HCT116 (cell line): ENCODE results near the gene TRIM9. TPM values are rescaled to one million over a fixed set of nuclear protein-coding genes. Genes with fewer than 3 reads are reported as not detected.

ENCODE experiments used
- ATAC-seq: fragments of 200-7000 bp; cut with Tn5 transposase; 2 replicates; pipeline ENCODE4 v1.9.1; 2020; ENCODE audit warnings: mild to moderate bottlenecking, moderate library complexity
- BruUV-seq: library from RNA; stranded (reverse); fragments of 400-500 nt; replicated peaks from 2 replicates; lab custom pipeline; 2021; lab: Mats Ljungman, UMichigan
- CTCF ChIA-PET: fragments of 300-600 bp; sonication (Branson Sonifier 250); formaldehyde crosslinking; loops from one replicate; lab custom pipeline; 2021; ENCODE audit warnings: antibody characterized with exemption; lab: Charles Lee
- POLR2A ChIA-PET: fragments of 300-600, 350-600 bp; sonication (Branson Sonifier 250); formaldehyde crosslinking; loops from one replicate; lab custom pipeline; 2021; ENCODE audit warnings: antibody characterized with exemption; lab: Charles Lee
- RAD21 ChIA-PET, 2 experiments: fragments of 300-600 bp; sonication (Branson Sonifier 250); formaldehyde crosslinking; loops; one replicate each; lab custom pipeline; 2023; ENCODE audit warnings: low total read pairs in 2 of 2; ENCODE audit not compliant: uncharacterized antibody in 2 of 2, unreplicated experiment in 2 of 2, low non-redundant PET in 1 of 2; lab: Charles Lee
- DNase-seq: peaks from one replicate; pipeline ENCODE4 v3.0.0-alpha.2; 2010; ENCODE audit warnings: low read depth, low spot score
- H2AFZ ChIP-seq: fragments of 200-600 bp; shearing (Covaris generic), sonication (generic); 2 replicates; pipeline ENCODE4 v1.6.1; 2017; ENCODE audit warnings: low read depth, mixed run types, mixed read lengths, antibody characterized with exemption, low read length; ENCODE audit not compliant: poor library complexity, severe bottlenecking
- H3K27ac ChIP-seq: 2 replicates; pipeline ENCODE4 v1.5.1; 2012; ENCODE audit warnings: low read depth, low read length
- H3K27me3 ChIP-seq: fragments of 200-600 bp; sonication (generic); 2 replicates; pipeline ENCODE4 v1.6.1; 2016; ENCODE audit warnings: mixed run types, low read length, mixed read lengths; ENCODE audit not compliant: insufficient read depth
- H3K36me3 ChIP-seq, 2 experiments: fragments of 200-500 bp in 1 of 2; fragments of 200-600 bp in 1 of 2; sonication (Bioruptor generic) in 1 of 2; sonication (generic) in 1 of 2; 2 replicates each; pipeline versions ENCODE4 v1.5.1 to v1.6.1; 2014 to 2016; ENCODE audit warnings: low read length in 2 of 2, inconsistent platforms in 1 of 2, mixed read lengths in 1 of 2, mixed run types in 1 of 2; ENCODE audit not compliant: insufficient read depth in 2 of 2, control insufficient read depth in 1 of 2
- H3K4me1 ChIP-seq, 2 experiments: fragments of 200-600 bp in 1 of 2; sonication (generic) in 1 of 2; 2 replicates each; pipeline versions ENCODE4 v1.5.1 to v1.6.1; 2012 to 2017; ENCODE audit warnings: low read length in 2 of 2, inconsistent platforms in 1 of 2, mild to moderate bottlenecking in 1 of 2, mixed read lengths in 1 of 2, mixed run types in 1 of 2, moderate library complexity in 1 of 2; ENCODE audit not compliant: insufficient read depth in 2 of 2, control insufficient read depth in 1 of 2
- H3K4me2 ChIP-seq: fragments of 200-600 bp; sonication (generic); 2 replicates; pipeline ENCODE4 v1.6.1; 2017; ENCODE audit warnings: mixed run types, low read length, mixed read lengths
- H3K4me3 ChIP-seq, 2 experiments: fragments of 200-600 bp in 1 of 2; sonication (generic) in 1 of 2; replicated peaks in 1 of 2; 2 replicates each; pipeline ENCODE4 v1.5.1; 2011 to 2016; ENCODE audit warnings: low read length in 2 of 2, control low read depth in 1 of 2, low read depth in 1 of 2, mild to moderate bottlenecking in 1 of 2, mixed read lengths in 1 of 2, mixed run types in 1 of 2
- H3K79me2 ChIP-seq: fragments of 200-600 bp; sonication (generic); 2 replicates; pipeline ENCODE4 v1.6.1; 2017; ENCODE audit warnings: mild to moderate bottlenecking, mixed run types, low read length, moderate library complexity, mixed read lengths; ENCODE audit not compliant: insufficient read depth
- H3K9ac ChIP-seq: fragments of 200-600 bp; sonication (generic); 2 replicates; pipeline ENCODE4 v1.6.1; 2016; ENCODE audit warnings: low read length, mixed read lengths
- H3K9me2 ChIP-seq: fragments of 200-600 bp; sonication (generic), shearing (Covaris generic); 2 replicates; pipeline ENCODE4 v1.6.1; 2017; ENCODE audit warnings: mixed run types, mild to moderate bottlenecking, moderate library complexity; ENCODE audit not compliant: insufficient read depth
- H3K9me3 ChIP-seq, 2 experiments: fragments of 200-500 bp in 1 of 2; fragments of 200-600 bp in 1 of 2; sonication (Bioruptor generic) in 1 of 2; sonication (generic) in 1 of 2; 2 replicates each; pipeline ENCODE4 v1.6.1; 2014 to 2017; ENCODE audit warnings: low read length in 2 of 2, mixed read lengths in 2 of 2, inconsistent platforms in 1 of 2, low read depth in 1 of 2, mild to moderate bottlenecking in 1 of 2, mixed run types in 1 of 2, moderate library complexity in 1 of 2; ENCODE audit not compliant: control insufficient read depth in 1 of 2, insufficient read depth in 1 of 2
- H4K20me1 ChIP-seq: fragments of 200-600 bp; sonication (generic), shearing (Covaris generic); 2 replicates; pipeline ENCODE4 v1.6.1; 2017; ENCODE audit warnings: mixed run types, mild to moderate bottlenecking, moderate library complexity; ENCODE audit not compliant: insufficient read depth
- CBX3 ChIP-seq: IDR thresholded peaks from 2 replicates; pipeline ENCODE4 v1.6.1; 2012; ENCODE audit warnings: low read depth
- EGR1 ChIP-seq: IDR thresholded peaks from 2 replicates; pipeline ENCODE4 v1.6.1; 2012; ENCODE audit warnings: low read depth
- ELF1 ChIP-seq: IDR thresholded peaks from 2 replicates; pipeline ENCODE4 v1.6.1; 2012; ENCODE audit warnings: low read depth, borderline replicate concordance
- EZH2 ChIP-seq: fragments of 200-600 bp; sonication (generic); IDR thresholded peaks from 2 replicates; pipeline ENCODE4 v1.6.1; 2017; ENCODE audit warnings: antibody characterized with exemption, mixed run types
- EZH2phosphoT487 ChIP-seq: fragments of 200-600 bp; IDR thresholded peaks from 2 replicates; pipeline ENCODE4 v1.6.1; 2018; ENCODE audit warnings: antibody characterized with exemption, borderline replicate concordance
- FOSL1 ChIP-seq: IDR thresholded peaks from 2 replicates; pipeline ENCODE4 v1.6.1; 2012; ENCODE audit warnings: low read depth
- JUND ChIP-seq: IDR thresholded peaks from 2 replicates; pipeline ENCODE4 v1.6.1; 2012
- POLR2AphosphoS5 ChIP-seq: IDR thresholded peaks from 2 replicates; pipeline ENCODE4 v1.6.1; 2011; ENCODE audit warnings: mild to moderate bottlenecking, low read depth, low read length, moderate library complexity
- RAD21 ChIP-seq: IDR thresholded peaks from 2 replicates; pipeline ENCODE4 v1.6.1; 2012; ENCODE audit warnings: low read depth, mild to moderate bottlenecking
- SIN3A ChIP-seq: IDR thresholded peaks from 2 replicates; pipeline ENCODE4 v1.6.1; 2012; ENCODE audit warnings: low read depth
- TCF7L2 ChIP-seq: IDR thresholded peaks from 2 replicates; pipeline ENCODE4 v1.7.0; 2011; ENCODE audit warnings: borderline replicate concordance, inconsistent platforms; ENCODE audit not compliant: insufficient read depth, insufficient read length; ENCODE audit errors: extremely low read depth
- YY1 ChIP-seq: IDR thresholded peaks from 2 replicates; pipeline ENCODE4 v1.6.1; 2011; ENCODE audit warnings: low read length, low read depth, moderate library complexity, mild to moderate bottlenecking; ENCODE audit not compliant: insufficient replicate concordance; ENCODE audit errors: extremely low read depth
- intact Hi-C: fragments of 100-400 bp; cut with micrococcal nuclease; formaldehyde crosslinking; loops from 2 replicates; pipeline ENCODE4 v1.10.0; 2022
- total RNA-seq: library from RNA; stranded (reverse); gene quantifications from one replicate; pipeline ENCODE4 v1.2.1, GENCODE V29; 2021; ENCODE audit not compliant: unreplicated experiment
- TF ChIP-seq, protein P1 (sequence below): IDR thresholded peaks from 2 replicates; pipeline ENCODE4 v1.6.1; 2011; ENCODE audit warnings: mild to moderate bottlenecking, low read length, moderate library complexity; ENCODE audit not compliant: insufficient replicate concordance; ENCODE audit errors: extremely low read depth
- TF ChIP-seq, protein P2 (sequence below): IDR thresholded peaks from 2 replicates; pipeline ENCODE4 v1.6.1; 2012; ENCODE audit warnings: low read depth
- TF ChIP-seq, protein P3 (sequence below): IDR thresholded peaks from 2 replicates; pipeline ENCODE4 v1.6.1; 2012

The TRIM9 gene
- total RNA-seq, 1 experiment from 2014 or later, result 4.6 TPM

GRCh38 chr14:50937325-50937724 lies 157.6 kb downstream of the TRIM9 start:
- BruUV-seq, result no TSS peak
- Histone ChIP-seq H3K4me1 (no peaks in the 10 kb centered on the region; a peak in 1 of 4 replicates), H3K9me2 (no peaks in the 10 kb centered on the region), H2AFZ (no peak overlapping the region), H3K9me3 (no peaks in the 10 kb centered on the region), H3K36me3 (peaks cover 30 to 62% of the 10 kb centered on the region in 2 experiments), H3K4me2 (no peak overlapping the region), H3K27me3 (no peaks in the 10 kb centered on the region), H3K79me2 (peaks cover 82% of the 10 kb centered on the region), H3K9ac (no peak overlapping the region), H3K4me3 (no peak overlapping the region), H4K20me1 (peaks cover 11% of the 10 kb centered on the region), H3K27ac (no peak overlapping the region)
- DNase-seq (no peak), ATAC-seq (no peak)
- RAD21 ChIA-PET, result no interaction called here
- intact Hi-C loops, result no loop called here
- TF ChIP-seq JUND (no peak), ELF1 (no peak), EGR1 (no peak), EZH2 (no peak), YY1 (no peak), RAD21 (no peak), POLR2AphosphoS5 (no peak), CBX3 (no peak), TCF7L2 (no peak), SIN3A (no peak), FOSL1 (no peak), EZH2phosphoT487 (no peak)
- TF ChIP-seq, protein P1, sequence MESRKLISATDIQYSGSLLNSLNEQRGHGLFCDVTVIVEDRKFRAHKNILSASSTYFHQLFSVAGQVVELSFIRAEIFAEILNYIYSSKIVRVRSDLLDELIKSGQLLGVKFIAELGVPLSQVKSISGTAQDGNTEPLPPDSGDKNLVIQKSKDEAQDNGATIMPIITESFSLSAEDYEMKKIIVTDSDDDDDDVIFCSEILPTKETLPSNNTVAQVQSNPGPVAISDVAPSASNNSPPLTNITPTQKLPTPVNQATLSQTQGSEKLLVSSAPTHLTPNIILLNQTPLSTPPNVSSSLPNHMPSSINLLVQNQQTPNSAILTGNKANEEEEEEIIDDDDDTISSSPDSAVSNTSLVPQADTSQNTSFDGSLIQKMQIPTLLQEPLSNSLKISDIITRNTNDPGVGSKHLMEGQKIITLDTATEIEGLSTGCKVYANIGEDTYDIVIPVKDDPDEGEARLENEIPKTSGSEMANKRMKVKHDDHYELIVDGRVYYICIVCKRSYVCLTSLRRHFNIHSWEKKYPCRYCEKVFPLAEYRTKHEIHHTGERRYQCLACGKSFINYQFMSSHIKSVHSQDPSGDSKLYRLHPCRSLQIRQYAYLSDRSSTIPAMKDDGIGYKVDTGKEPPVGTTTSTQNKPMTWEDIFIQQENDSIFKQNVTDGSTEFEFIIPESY, result no peak
- TF ChIP-seq, protein P2, sequence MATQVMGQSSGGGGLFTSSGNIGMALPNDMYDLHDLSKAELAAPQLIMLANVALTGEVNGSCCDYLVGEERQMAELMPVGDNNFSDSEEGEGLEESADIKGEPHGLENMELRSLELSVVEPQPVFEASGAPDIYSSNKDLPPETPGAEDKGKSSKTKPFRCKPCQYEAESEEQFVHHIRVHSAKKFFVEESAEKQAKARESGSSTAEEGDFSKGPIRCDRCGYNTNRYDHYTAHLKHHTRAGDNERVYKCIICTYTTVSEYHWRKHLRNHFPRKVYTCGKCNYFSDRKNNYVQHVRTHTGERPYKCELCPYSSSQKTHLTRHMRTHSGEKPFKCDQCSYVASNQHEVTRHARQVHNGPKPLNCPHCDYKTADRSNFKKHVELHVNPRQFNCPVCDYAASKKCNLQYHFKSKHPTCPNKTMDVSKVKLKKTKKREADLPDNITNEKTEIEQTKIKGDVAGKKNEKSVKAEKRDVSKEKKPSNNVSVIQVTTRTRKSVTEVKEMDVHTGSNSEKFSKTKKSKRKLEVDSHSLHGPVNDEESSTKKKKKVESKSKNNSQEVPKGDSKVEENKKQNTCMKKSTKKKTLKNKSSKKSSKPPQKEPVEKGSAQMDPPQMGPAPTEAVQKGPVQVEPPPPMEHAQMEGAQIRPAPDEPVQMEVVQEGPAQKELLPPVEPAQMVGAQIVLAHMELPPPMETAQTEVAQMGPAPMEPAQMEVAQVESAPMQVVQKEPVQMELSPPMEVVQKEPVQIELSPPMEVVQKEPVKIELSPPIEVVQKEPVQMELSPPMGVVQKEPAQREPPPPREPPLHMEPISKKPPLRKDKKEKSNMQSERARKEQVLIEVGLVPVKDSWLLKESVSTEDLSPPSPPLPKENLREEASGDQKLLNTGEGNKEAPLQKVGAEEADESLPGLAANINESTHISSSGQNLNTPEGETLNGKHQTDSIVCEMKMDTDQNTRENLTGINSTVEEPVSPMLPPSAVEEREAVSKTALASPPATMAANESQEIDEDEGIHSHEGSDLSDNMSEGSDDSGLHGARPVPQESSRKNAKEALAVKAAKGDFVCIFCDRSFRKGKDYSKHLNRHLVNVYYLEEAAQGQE, result no peak
- TF ChIP-seq, protein P3, sequence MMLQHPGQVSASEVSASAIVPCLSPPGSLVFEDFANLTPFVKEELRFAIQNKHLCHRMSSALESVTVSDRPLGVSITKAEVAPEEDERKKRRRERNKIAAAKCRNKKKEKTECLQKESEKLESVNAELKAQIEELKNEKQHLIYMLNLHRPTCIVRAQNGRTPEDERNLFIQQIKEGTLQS, result no peak
- POLR2A ChIA-PET, result no interaction called here
- CTCF ChIA-PET, result no interaction called here
